HPDE6-E6E7 (cell line): ENCODE data around the gene IFNLR1.

Source experiments
- DNase-seq: peaks from one replicate; pipeline ENCODE4 v3.0.0; 2011; ENCODE audit warnings: missing footprints; ENCODE audit errors: extremely low spot score

Gene IFNLR1

GRCh38 chr1:24104854-24105253, 82.2 kb downstream of the IFNLR1 start:
- no peak for DNase-seq
